Liver (tissue), 9 donors: Measurements from ENCODE around the gene AEBP1. TPM values are rescaled to one million over a fixed set of nuclear protein-coding genes. Genes with fewer than 3 reads are reported as not detected.

Experiments used
- DNase-seq: peaks from one replicate; pipeline ENCODE4 v3.0.0-alpha.2; 2017; ENCODE audit warnings: low spot score
- H3K27ac ChIP-seq, 2 donors: one replicate each; pipeline ENCODE4 v1.7.0; 2013; ENCODE audit warnings: inconsistent platforms in 2 of 2, low read length in 2 of 2, control low read depth in 1 of 2, low read depth in 1 of 2, mild to moderate bottlenecking in 1 of 2
- H3K27me3 ChIP-seq, 4 donors: one replicate each; pipeline versions ENCODE4 v1.6.1 to v1.7.0; 2013; ENCODE audit warnings: low read length in 3 of 4, inconsistent platforms in 1 of 4, mild to moderate bottlenecking in 1 of 4, moderate library complexity in 1 of 4; ENCODE audit not compliant: control insufficient read depth in 4 of 4, insufficient read depth in 4 of 4
- H3K36me3 ChIP-seq, 4 donors: one replicate each; pipeline versions ENCODE4 v1.6.1 to v1.7.0; 2013; ENCODE audit warnings: low read length in 3 of 4, mild to moderate bottlenecking in 3 of 4, low read depth in 1 of 4, moderate library complexity in 1 of 4; ENCODE audit not compliant: control insufficient read depth in 4 of 4, insufficient read depth in 3 of 4
- H3K4me1 ChIP-seq, 4 donors: one replicate each; pipeline versions ENCODE4 v1.6.1 to v1.7.0; 2013; ENCODE audit warnings: low read length in 3 of 4, mild to moderate bottlenecking in 3 of 4, moderate library complexity in 1 of 4; ENCODE audit not compliant: control insufficient read depth in 4 of 4, insufficient read depth in 4 of 4
- H3K4me3 ChIP-seq, 3 donors: one replicate each; pipeline versions ENCODE4 v1.6.1 to v1.7.0; 2013; ENCODE audit warnings: low read length in 3 of 3, control low read depth in 1 of 3, low read depth in 1 of 3, mild to moderate bottlenecking in 1 of 3
- H3K9ac ChIP-seq, 2 donors: one replicate each; pipeline ENCODE4 v1.7.0; 2013; ENCODE audit warnings: low read length in 2 of 2, mild to moderate bottlenecking in 2 of 2, moderate library complexity in 2 of 2, control low read depth in 1 of 2, low read depth in 1 of 2
- H3K9me3 ChIP-seq, 4 donors: one replicate each; pipeline versions ENCODE4 v1.6.1 to v1.7.0; 2013; ENCODE audit warnings: low read length in 3 of 4; ENCODE audit not compliant: control insufficient read depth in 4 of 4
- EGR1 ChIP-seq, 2 donors: IDR thresholded peaks; 2 replicates each; pipeline ENCODE4 v1.6.1; 2016 to 2018; ENCODE audit warnings: antibody characterized with exemption in 2 of 2, low read depth in 2 of 2
- FOXA1 ChIP-seq: IDR thresholded peaks from 2 replicates; pipeline ENCODE4 v1.6.1; 2016; ENCODE audit warnings: antibody characterized with exemption
- FOXA2 ChIP-seq: IDR thresholded peaks from 2 replicates; pipeline ENCODE4 v1.6.1; 2016; ENCODE audit warnings: antibody characterized with exemption
- GABPA ChIP-seq, 2 donors: IDR thresholded peaks in 1 of 2; conservative IDR thresholded peaks in 1 of 2; 2 replicates each; pipeline ENCODE4 v1.6.1; 2016; ENCODE audit warnings: antibody characterized with exemption in 2 of 2, mild to moderate bottlenecking in 1 of 2, moderate library complexity in 1 of 2
- HNF4G ChIP-seq: IDR thresholded peaks from 2 replicates; pipeline ENCODE4 v1.6.1; 2016; ENCODE audit warnings: antibody characterized with exemption
- JUND ChIP-seq, 2 donors: IDR thresholded peaks; 2 replicates each; pipeline ENCODE4 v1.6.1; 2016; ENCODE audit warnings: antibody characterized with exemption in 2 of 2
- NR2F2 ChIP-seq: IDR thresholded peaks from 2 replicates; pipeline ENCODE4 v1.6.1; 2016; ENCODE audit warnings: antibody characterized with exemption
- RAD21 ChIP-seq, 2 donors: IDR thresholded peaks; 2 replicates each; pipeline ENCODE4 v1.6.1; 2016; ENCODE audit warnings: antibody characterized with exemption in 2 of 2, mild to moderate bottlenecking in 2 of 2
- RXRA ChIP-seq, 2 donors: IDR thresholded peaks; 2 replicates each; pipeline ENCODE4 v1.6.1; 2017 to 2018; ENCODE audit warnings: antibody characterized with exemption in 2 of 2, mild to moderate bottlenecking in 1 of 2
- SP1 ChIP-seq: IDR thresholded peaks from 2 replicates; pipeline ENCODE4 v1.6.1; 2018; ENCODE audit warnings: antibody characterized with exemption, mild to moderate bottlenecking
- TAF1 ChIP-seq: conservative IDR thresholded peaks from 2 replicates; pipeline ENCODE4 v1.6.1; 2016; ENCODE audit warnings: antibody characterized with exemption, mild to moderate bottlenecking
- YY1 ChIP-seq: IDR thresholded peaks from 2 replicates; pipeline ENCODE4 v1.6.1; 2016; ENCODE audit warnings: antibody characterized with exemption, mild to moderate bottlenecking
- WGBS: extraction: QIAGEN DNeasy Blood & Tissue Kit; methylation state at CpG from one replicate; pipeline ENCODE4 v1.1.7; 2013; 5-methylcytosine and 5-hydroxymethylcytosine counted together
- polyA plus RNA-seq, 2 donors: library from polyadenylated mRNA; stranded (reverse) in 1 of 2; unstranded in 1 of 2; fragments of 200-250 nt in 1 of 2; fragments of >200 nt in 1 of 2; fragmentation: Nextera tagmentation in 1 of 2; extraction: Ambion mirVana in 1 of 2; gene quantifications; one replicate each; pipeline versions ENCODE4 v1.2.1 to v1.2.3, GENCODE V29; 2013 to 2015
- total RNA-seq, 2 donors: library from RNA; depleted of rRNA; stranded (reverse); fragments of >200 nt; gene quantifications; one replicate each; pipeline ENCODE4 v1.2.3, GENCODE V29; 2014
- TF ChIP-seq, protein P1 (sequence below): IDR thresholded peaks from 2 replicates; pipeline ENCODE4 v1.6.1; 2016; ENCODE audit warnings: antibody characterized with exemption
- TF ChIP-seq, protein P2 (sequence below): IDR thresholded peaks from 2 replicates; pipeline ENCODE4 v1.6.1; 2016; ENCODE audit warnings: antibody characterized with exemption
- TF ChIP-seq, protein P3 (sequence below): IDR thresholded peaks from 2 replicates; pipeline ENCODE4 v1.6.1; 2016; ENCODE audit warnings: antibody characterized with exemption, mild to moderate bottlenecking
- TF ChIP-seq, protein P4 (sequence below): IDR thresholded peaks from 2 replicates; pipeline ENCODE4 v1.6.1; 2016; ENCODE audit warnings: antibody characterized with exemption
- TF ChIP-seq, protein P5 (sequence below): fragments of 150-350 bp; IDR thresholded peaks from 2 replicates; pipeline ENCODE4 v1.5.1; 2017; ENCODE audit warnings: improper control_type of control experiment, low read depth, low read length; ENCODE audit not compliant: missing input control
- donor health status: healthy.
- donor health status: healthy.
- donor health status: healthy.
- donor health status: healthy.
- donor health status: healthy.

AEBP1 gene
- total and polyA plus RNA-seq, 4 donors: 3.4 to 13.3 (median 7.7) TPM

DNA sequence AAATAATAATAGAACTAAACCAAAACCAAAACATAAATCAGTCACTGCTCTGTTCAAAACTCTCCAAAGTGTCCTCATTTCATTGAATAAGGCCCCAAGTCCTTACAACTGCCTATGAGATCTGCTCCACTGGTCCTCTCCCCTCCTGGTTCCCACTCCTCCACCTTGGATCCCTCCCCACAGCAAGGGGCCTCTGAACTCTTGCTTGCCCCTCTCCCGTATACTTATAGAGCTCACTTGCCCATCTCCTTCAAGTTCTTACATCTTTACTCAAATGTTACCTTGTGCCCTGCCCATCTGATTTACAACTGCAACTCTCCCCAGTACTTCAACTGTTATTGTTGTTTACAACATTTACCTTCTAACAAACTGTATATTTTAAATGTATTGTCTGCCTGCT, 18.4 kb downstream of the AEBP1 start:
- Histone ChIP-seq H3K9ac (peak overlapping the region; percentile 49 to 85), H3K27me3 (no peaks in the 10 kb centered on the region), H3K27ac (peak overlapping the region; percentile 95 to 98), H3K36me3 (peaks cover 0 to 19% (median 10%) of the 10 kb centered on the region in 4 donors), H3K4me1 (peaks cover 8 to 24% (median 16%) of the 10 kb centered on the region in 4 donors), H3K9me3 (no peaks in the 10 kb centered on the region), H3K4me3 (peak overlapping the region; percentile 61 to 88 (median 72))
- TF ChIP-seq SP1 (no peak), TAF1 (no peak), NR2F2 (no peak), EGR1 (IDR thresholded peaks at IDR 0.05; ENCODE audit: low read depth in 2 of 2) (no peak), GABPA (IDR thresholded peaks at IDR 0.05 in 1 of 2, conservative IDR thresholded peaks at IDR 0.05 in 1 of 2) (no peak), RXRA (IDR thresholded peaks at IDR 0.05) (no peak), FOXA2 (no peak), YY1 (no peak), JUND (IDR thresholded peaks at IDR 0.05) (no peak), RAD21 (IDR thresholded peaks at IDR 0.05) (no peak), FOXA1 (no peak), HNF4G (no peak)
- TF ChIP-seq, protein P1, sequence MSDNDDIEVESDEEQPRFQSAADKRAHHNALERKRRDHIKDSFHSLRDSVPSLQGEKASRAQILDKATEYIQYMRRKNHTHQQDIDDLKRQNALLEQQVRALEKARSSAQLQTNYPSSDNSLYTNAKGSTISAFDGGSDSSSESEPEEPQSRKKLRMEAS: no peak
- TF ChIP-seq, protein P2, sequence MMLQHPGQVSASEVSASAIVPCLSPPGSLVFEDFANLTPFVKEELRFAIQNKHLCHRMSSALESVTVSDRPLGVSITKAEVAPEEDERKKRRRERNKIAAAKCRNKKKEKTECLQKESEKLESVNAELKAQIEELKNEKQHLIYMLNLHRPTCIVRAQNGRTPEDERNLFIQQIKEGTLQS: no peak
- TF ChIP-seq, protein P3, sequence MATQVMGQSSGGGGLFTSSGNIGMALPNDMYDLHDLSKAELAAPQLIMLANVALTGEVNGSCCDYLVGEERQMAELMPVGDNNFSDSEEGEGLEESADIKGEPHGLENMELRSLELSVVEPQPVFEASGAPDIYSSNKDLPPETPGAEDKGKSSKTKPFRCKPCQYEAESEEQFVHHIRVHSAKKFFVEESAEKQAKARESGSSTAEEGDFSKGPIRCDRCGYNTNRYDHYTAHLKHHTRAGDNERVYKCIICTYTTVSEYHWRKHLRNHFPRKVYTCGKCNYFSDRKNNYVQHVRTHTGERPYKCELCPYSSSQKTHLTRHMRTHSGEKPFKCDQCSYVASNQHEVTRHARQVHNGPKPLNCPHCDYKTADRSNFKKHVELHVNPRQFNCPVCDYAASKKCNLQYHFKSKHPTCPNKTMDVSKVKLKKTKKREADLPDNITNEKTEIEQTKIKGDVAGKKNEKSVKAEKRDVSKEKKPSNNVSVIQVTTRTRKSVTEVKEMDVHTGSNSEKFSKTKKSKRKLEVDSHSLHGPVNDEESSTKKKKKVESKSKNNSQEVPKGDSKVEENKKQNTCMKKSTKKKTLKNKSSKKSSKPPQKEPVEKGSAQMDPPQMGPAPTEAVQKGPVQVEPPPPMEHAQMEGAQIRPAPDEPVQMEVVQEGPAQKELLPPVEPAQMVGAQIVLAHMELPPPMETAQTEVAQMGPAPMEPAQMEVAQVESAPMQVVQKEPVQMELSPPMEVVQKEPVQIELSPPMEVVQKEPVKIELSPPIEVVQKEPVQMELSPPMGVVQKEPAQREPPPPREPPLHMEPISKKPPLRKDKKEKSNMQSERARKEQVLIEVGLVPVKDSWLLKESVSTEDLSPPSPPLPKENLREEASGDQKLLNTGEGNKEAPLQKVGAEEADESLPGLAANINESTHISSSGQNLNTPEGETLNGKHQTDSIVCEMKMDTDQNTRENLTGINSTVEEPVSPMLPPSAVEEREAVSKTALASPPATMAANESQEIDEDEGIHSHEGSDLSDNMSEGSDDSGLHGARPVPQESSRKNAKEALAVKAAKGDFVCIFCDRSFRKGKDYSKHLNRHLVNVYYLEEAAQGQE: no peak
- TF ChIP-seq, protein P4, sequence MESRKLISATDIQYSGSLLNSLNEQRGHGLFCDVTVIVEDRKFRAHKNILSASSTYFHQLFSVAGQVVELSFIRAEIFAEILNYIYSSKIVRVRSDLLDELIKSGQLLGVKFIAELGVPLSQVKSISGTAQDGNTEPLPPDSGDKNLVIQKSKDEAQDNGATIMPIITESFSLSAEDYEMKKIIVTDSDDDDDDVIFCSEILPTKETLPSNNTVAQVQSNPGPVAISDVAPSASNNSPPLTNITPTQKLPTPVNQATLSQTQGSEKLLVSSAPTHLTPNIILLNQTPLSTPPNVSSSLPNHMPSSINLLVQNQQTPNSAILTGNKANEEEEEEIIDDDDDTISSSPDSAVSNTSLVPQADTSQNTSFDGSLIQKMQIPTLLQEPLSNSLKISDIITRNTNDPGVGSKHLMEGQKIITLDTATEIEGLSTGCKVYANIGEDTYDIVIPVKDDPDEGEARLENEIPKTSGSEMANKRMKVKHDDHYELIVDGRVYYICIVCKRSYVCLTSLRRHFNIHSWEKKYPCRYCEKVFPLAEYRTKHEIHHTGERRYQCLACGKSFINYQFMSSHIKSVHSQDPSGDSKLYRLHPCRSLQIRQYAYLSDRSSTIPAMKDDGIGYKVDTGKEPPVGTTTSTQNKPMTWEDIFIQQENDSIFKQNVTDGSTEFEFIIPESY: no peak
- TF ChIP-seq, protein P5, sequence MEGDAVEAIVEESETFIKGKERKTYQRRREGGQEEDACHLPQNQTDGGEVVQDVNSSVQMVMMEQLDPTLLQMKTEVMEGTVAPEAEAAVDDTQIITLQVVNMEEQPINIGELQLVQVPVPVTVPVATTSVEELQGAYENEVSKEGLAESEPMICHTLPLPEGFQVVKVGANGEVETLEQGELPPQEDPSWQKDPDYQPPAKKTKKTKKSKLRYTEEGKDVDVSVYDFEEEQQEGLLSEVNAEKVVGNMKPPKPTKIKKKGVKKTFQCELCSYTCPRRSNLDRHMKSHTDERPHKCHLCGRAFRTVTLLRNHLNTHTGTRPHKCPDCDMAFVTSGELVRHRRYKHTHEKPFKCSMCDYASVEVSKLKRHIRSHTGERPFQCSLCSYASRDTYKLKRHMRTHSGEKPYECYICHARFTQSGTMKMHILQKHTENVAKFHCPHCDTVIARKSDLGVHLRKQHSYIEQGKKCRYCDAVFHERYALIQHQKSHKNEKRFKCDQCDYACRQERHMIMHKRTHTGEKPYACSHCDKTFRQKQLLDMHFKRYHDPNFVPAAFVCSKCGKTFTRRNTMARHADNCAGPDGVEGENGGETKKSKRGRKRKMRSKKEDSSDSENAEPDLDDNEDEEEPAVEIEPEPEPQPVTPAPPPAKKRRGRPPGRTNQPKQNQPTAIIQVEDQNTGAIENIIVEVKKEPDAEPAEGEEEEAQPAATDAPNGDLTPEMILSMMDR: no peak
- no peak for DNase-seq
- WGBS: 46% methylated on average over 1 of the region's 1 CpG
